ENCODE results near the gene RBMS3.
"Not testable (repeated sequence)": the region's sequence is repeated elsewhere in the genome, so short reads cannot be mapped to it uniquely, and the experiment has no call there.

Gene RBMS3

DNA sequence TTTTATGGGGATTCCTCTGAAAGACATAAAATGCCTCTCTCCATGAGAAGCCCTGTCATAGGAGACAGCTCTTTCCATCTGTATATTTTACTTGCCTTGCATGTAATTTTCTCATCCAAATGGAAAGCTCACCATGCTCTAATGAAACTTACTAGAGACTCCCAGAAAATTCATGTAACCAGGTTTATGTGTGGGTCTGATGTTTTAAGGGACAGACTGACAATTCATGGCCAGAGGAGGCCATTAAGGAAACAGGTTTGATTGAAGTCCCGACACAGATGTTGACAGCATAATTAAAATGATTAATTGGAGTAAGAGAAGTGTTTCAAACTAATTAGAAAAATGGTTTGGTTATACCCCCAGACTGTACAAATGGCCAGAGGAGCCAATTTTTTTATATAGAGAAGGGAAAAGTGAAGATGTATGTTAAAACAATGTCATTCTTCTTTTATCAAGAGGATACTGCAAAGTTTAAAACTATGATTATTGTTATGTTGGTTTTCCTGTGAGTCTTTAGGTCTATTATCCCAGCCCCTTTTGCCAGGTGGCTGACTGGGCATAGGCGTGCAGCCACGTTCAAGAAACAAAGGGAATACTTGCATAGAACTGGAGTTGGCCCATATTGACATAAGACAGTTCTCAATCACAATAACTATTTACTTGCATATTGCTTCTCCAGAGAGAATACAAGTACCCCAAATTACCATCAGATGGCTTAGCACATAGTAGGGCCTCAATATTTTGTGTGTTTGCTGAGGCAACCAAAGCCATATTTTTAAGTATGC, 64.8 kb downstream of the RBMS3 start:
- DNase-seq, result no peak

DNA sequence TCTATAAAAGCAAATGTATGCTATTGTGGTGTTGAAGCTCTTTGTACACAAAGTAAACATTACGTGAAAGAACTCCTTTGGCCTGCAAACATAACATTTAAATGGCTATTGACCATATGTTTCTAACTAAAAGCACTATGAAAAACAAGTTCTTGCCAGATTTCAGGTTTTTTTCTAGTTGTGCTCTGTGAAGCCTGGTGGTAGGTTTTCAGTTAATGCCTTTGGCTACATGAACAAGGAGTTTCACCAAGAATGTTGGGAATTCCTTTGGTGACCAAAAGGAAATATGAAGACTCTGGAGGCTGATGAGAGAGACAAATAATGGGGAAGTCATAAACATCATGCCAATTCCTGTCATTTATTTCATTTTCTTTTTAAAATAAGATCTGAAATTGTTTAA, 66.0 kb downstream of the RBMS3 start:
- DNase-seq, result no peak

DNA sequence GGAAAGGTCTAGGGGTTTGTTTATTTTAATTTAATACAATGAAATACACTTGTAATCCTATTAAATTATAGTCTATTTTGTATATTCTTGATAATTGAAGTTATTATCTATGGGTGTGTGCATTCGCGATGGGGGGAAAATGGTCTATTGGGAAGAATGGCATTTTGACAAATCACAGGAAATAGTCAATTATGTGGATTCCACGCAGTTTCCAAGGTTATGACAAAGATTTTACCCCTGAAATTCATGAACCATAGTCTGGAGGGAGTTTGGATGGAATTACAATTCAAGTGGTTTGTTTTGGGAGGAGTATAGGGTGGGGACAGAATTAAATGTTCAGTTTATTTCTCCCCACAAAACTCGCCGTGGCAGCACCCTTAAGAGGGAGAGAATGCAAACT, 66.5 kb downstream of the RBMS3 start:
- no peak for DNase-seq

DNA sequence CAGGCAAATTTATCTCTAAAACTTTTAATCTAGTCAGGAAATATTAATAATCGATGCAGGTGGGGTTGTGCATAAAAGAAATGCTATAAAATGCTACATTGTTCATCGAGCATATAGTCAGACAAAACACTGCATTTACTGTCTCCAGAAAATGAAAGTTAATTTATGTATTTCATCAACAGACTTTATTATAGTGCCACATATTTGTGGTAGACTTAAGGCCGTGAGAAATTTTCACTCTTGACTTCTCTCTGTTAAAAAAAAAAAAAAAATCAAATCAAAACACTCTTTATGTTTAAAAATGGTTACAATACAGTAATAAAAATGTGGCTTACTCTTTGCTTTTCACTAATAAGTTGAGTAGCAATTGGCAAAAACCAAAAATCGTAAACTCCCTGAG, 67.4 kb downstream of the RBMS3 start:
- DNase-seq, result no peak

DNA sequence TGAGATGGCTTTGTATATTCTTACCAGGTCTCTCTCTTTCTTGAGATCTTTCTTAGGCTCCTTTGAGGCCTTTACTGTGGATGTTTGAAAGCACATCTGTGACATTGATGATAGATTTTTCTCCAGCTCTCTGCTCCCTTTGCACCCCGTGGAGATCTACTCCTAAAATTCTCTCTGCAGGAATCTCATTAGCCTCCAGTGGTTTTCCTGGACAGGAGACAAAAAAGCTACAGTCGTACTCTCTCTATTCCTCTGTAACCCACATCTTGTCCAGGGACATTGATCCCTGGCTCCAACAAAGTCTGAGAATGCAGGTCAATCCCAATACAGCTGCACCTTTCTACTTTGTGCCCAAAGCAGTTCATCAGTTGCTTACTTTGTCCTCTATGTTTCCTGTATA, 68.2 kb downstream of the RBMS3 start:
- DNase-seq, result no peak

DNA sequence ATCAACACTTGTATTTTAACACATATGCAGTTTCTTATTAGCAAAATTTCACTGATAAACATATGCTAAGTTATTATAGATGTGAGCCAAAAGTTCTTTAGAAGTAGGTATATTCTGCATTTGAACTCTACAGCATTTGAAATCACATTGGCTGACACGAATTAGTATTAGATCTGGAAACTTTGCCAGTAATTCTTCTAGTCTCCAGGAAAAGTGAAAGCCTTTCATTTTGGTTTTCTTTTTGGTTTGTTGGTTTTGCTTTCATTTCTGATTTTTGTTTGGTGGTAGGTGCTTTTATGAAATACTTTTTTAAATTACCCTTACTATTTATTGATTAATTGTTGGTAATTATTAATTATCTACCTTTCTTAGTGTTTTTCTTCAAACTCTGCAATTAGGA, 72.9 kb downstream of the RBMS3 start:
- no peak for DNase-seq

DNA sequence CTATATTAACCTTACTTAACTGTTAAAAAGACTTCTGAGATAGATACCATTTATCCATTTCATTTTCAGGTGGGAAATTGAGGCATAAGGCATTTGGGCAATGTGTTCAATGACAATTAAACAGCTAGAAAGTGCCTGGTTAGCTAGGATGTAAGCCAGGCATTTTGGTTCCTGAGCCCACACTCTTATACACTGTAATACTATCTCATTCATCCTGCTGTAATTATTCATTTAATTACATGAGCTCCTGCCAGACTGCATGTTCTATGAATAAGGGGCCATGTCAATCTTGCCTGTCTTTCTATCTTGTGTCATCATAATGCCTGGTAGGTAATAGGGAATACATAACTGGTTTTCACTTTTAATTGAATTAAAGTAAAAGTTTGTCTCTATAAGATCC, 74.0 kb downstream of the RBMS3 start:
- DNase-seq, result no peak

DNA sequence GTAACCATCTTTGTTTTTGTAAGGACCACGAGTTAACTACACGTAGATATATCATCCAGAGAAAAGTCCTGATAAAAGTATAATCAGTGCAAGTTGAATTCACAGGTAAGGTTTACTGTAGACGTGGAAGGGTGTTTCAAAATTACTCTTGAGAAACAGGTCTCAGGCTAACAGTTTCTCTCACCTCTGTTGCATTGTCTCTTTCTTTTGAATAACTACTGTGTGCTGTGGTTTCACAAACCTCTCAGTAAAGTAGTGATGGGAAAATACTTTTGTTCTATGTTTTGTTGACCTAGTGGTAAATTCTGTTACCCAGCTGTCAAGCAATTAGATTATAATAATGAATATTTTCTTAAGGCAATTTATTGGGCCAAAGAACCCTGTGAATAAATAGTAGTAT, 75.2 kb downstream of the RBMS3 start:
- DNase-seq, result no peak

DNA sequence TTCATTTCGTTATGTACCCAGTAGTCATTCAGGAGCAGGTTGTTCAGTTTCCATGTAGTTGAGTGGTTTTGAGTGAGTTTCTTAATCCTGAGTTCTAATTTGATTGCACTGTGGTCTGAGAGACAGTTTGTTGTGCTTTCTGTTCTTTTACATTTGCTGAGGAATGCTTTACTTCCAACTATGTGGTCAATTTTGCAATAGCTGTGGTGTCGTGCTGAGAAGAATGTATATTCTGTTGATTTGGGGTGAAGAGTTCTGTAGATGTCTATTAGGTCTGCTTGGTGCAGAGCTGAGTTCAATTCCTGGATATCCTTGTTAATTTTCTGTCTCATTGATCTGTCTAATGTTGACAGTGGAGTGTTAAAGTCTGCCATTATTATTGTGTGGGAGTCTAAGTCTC, 79.4 kb downstream of the RBMS3 start:
- DNase-seq, result not testable (repeated sequence)

DNA sequence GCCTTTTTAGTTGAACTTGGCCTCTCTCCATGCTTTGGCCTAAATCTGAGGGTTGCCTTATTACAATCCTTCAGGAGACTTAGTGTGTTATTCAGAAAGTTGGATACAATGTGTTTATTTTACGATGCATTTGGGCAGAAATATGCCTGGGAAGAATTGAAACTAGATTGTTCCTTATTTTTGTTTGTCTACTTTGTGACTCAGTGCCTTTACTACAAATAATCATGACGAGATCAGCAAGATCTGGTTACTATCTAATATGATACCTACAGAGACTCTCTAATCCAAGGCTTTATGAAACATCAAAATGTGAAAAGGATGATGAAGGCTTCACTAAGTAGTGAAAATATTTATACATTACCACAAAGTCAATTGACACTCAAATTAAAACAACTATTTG, 82.2 kb downstream of the RBMS3 start:
- DNase-seq, result no peak

DNA sequence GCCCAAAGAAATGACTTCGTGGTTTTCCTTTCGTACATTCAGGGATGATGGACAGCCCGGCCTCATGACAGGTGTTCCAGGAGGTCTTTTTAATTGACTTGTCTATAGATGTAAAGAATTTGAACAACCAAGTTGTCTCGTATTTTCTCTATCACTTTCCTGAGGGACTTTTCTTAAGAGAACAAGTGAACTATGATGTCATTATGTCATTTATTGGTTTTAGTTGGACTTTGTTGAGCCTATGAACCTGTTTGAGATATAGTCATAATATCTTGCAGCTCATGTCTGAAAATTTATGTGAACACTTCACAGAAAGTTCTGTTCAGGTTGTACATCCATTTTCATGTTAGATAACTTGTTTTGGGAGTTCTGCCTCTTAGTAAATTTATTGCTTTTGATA, 89.2 kb downstream of the RBMS3 start:
- DNase-seq, result no peak

DNA sequence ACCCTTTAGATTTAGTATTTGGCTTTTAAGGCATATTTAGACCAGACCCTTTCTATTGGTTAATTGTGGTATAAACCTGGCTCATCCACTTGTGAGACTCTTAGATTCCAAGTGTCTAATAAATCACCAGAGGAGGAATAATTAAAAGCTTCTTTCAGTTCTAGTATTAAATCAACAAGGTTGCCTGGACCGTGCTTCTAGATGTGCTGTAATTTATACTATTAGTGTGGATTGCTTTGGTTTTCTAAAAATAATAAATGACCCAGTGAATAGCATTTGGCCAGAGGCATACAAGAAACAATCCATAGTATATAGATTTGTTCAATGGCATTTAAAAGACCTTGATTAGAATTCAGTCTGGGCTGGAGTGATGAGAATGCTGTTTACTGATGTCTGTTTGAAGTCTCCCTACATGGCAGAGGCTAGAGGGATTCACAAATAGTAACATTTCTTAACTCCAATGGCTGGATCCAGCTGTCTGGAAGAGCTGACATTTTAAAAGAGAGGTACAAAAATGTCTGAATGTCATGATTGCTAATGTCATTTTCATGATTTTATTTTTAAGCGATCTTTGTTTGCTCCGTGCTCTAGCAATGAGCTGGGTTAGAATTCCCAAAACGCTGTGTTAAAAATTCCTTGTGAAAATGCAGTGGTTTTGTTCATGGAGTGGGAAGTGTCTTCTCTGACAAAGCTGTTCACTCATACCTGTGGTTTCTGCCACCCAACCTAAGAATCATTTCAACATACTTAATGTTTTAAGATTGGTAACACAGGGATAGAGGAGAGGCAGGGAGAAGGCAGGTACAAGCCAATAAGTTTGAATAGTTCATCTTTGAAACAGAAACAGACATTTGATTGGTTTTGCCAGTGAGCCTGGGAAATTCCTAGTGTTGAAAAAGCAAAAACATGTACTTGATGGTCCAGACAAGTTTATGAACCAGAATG, 89.9 kb downstream of the RBMS3 start:
- no peak for DNase-seq

DNA sequence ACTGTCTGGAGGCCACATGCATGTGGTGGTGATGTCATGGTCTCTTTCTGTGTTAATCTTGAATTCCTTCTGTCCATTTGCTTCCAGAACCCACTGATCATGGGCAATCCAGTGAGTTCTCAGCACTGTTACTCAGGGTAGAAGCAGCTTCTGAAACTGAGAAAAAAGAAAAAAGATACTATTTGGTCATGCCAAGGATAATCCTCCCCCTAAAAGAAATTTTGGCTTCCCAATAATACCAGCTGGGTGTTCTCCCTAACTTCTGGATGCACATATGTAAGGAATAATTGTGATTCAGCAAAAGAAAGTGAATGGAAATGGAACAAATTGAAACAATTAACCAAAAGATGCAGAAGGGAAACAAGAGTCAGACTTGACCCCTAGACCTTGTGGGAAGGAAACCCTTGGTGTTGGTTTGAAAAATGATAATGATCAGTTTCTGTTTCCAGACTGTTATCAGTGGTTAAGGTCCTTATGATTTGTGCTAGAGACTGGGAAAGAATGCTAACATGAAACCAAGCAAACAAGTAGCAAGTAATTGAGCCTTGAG, 92.3 kb downstream of the RBMS3 start:
- no peak for DNase-seq

DNA sequence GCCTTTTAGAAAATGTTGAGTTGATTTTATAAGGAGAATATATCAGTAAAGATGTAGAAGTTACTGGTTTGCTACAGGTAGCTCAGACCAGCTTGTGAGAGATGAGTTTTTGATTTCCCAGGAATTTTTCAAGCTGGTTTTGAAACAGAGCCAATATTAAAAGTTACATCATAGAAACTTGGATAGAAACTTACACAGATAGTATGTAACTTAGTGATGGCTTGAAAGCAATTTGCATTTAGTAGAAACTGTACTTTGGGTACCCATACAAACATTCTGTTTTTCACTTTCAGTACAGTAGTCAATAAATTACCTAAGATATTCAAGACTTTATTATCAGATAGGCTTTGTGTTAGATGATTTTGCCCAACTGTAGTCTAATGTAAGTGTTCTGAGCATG, 93.4 kb downstream of the RBMS3 start:
- no peak for DNase-seq

DNA sequence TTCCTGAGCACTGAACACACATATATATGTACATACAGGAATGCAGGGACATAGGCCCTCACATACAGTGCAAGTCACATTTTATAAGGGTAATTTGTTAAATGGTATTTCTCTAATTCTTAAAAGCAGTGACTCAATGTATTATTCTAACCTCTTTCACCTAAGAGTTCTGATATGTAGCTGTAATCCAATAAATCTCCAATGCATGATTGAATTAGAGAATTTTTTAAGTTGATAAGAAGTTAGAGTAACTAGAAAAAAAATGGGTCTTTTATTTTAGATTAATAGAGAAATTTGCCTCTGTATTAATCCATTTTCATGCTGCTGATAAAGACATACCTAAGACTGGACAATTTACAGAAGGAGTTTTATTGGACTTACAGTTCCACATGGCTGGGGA, 98.2 kb downstream of the RBMS3 start:
- DNase-seq, result no peak

DNA sequence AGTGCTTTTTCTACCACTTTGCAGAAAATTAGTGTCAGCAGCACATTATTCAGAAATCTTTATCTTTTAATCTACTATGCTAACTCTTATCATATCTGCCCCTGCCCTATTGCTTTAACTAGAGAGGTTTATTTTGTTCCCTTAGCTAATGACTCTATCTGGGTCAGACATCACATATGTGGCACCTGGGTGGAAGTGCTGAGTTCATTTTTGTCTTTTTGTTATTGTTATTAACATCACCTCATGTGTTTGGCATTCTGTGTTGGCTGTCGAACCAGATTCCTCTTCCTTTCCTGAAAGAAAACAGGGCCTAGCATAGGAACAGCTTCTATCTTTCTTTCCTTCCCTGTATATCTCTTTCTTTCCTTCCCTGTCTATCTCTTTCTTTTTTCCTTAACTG, 100.7 kb downstream of the RBMS3 start:
- DNase-seq, result no peak

DNA sequence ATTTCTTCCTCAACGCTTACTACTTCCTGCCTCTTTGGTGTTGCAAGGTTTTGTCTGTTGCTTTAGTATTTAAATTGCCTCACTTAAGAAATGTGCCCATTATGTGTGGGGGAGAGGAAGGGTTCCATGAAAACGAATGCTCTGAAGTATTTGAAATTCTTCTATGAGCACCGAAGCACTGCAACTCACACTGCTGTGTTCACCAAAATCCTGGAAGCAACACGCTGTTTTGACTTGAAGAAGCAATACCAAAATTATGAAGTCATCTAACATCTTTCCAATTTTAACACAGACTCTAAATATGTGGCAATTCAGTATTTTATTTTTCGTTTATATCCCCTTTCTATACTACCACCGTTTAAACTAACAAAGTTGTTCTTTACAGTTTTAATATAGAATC, 101.5 kb downstream of the RBMS3 start:
- DNase-seq, result no peak

DNA sequence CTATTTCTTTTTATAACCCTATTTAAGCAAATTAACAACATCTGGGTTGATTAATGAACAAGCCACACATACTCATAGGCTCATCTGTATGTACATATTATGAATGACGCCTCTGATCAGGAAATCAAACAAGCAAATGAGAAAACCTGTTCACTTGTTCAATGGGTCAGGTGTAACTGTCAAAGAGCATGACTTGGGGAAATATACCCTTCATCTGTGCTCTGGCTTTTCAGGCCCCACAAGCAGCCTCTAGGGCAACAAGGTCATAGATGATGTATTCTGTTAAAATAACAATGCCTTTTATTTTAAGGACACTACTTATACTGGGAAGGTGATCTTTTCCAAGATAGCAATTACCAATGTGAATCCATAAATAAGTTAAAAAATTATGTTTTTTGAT, 102.0 kb downstream of the RBMS3 start:
- no peak for DNase-seq

DNA sequence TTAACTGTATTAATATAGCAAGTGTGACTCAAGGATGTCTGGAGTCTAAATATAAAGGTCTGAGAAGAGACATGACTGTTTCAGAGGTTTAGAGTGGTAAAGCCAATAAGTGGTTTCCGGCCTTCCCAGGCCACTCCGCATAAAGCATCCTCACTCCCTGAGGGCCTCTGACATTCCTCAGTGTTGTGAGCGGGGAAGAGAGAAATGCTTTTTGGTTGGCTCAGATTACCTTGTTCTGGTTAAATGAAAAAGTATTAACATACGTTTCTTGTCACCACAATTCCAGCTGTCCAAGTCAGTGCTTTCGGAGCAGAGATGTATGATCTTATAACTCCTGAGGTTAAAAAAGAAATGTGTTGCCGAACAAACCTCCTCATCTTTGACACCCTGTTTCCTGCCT, 103.8 kb downstream of the RBMS3 start:
- DNase-seq, result no peak

DNA sequence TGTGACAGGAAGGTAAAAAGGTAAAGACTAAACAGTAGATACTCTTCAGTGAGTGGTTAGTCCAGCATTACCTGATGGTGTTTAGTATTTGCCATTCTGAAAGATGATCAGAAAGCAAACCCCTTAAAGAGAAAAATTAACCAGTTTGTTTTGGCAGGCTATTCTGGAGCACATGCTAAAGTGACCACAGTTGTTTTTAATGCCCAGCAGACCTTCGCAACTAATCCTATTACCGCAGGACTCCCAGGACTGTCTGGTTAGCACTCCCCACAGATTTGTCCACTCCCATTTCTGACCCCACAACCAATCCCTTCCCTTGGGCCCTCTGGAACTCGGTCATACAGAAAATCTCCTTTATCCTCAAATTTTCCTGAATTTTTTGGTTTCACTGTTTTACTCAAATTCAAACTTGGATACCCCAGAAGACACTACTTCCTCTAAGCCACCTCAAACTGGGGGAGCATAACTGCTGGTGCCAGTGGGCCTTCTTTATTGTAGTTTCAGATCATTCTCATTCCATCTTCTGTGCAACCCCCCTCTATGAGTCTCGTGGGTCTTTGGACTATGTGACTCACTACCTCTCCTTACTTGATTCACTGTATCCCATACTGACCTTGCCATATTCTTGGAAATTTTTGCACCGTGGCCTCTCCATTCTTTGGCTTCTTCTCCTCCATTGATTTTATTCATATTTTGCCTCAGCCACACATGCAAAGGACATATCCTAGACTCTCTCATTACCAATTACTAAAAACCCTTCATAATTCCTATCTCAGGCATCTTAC, 104.4 kb downstream of the RBMS3 start:
- no peak for DNase-seq

DNA sequence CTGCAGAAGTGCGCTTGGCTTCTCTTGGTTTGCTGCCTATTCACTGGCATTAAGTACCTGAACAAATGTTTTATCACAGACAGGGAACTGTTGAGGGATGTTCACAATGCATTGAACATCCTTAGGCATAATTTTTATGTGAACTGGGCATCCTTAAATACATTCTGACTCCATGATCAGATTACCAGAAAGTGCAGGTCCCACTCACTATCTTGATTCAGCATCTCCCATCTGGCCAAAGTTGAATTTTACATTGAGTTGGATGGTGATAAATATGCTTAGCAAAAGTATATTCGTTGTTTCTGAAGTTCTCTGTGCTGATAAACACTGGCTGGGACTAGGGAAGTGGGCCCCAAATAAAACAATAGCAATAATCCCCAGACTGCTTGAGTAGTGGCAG, 108.5 kb downstream of the RBMS3 start:
- no peak for DNase-seq

DNA sequence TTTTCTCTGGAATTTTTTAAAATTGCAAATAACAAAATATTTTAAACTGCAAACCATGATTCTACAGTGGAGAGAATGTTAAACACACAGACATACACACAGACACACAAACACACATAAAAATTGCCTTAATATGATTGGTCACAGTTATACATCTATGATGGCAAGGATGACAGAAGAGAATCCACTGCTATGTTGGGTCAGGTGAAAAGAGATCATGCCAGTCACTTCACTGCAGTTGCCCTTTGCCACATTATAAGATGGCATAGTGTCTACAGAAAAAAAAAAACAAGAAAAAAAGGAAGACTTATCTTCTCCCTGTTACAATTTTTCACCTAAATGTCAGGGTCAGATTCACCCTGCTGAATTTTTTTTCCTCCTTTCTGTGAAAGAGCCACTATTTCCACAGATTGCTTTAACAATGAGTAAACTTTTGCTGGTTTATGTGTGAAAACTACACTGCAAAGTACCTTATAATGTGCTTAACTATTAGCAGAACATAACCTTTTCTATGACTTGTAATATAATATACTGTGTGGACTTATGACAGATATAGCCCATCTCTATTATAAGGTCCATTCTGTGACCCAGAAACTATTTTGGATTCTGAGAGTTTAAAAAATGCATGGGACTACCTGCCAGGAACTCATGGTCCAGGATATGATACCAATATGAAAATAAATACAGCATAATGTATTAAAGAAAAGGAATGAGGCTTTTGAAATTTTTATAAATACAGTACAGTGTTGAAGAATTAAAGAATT, 111.9 kb downstream of the RBMS3 start:
- DNase-seq, result no peak

All from NCI-H446 treated with DMSO at 0.1 percent for 48 hours (cell line).